CD4-positive, alpha-beta T cell (primary cell): Measurements from ENCODE around the gene ADAM10. TPM values are rescaled to one million over a fixed set of nuclear protein-coding genes. Genes with fewer than 3 reads are reported as not detected.

Source experiments
- ATAC-seq: fragments of 200-7000 bp; cut with Tn5 transposase; one replicate; pipeline ENCODE4 v1.10.0; 2022; ENCODE audit warnings: mild to moderate bottlenecking; ENCODE audit not compliant: poor library complexity
- CTCF ChIA-PET: fragments of 350-600 bp; sonication (Branson Sonifier 250); formaldehyde crosslinking; loops from one replicate; lab custom pipeline; 2021; ENCODE audit warnings: antibody characterized with exemption, inconsistent platforms; lab: Charles Lee
- POLR2A ChIA-PET: fragments of 350-600 bp; sonication (Branson Sonifier 250); formaldehyde crosslinking; loops from one replicate; lab custom pipeline; 2021; ENCODE audit warnings: antibody characterized with exemption, inconsistent platforms; lab: Charles Lee
- DNase-seq, 14 experiments: peaks; one replicate each; pipeline ENCODE4 v3.0.0-alpha.2; 2013 to 2020; ENCODE audit warnings: mixed read lengths in 2 of 14
- H3K27ac ChIP-seq, 2 donors: one replicate each; pipeline versions ENCODE4 v1.5.1 to v1.7.0; 2013; ENCODE audit warnings: low read length in 2 of 2, low read depth in 1 of 2, mild to moderate bottlenecking in 1 of 2
- H3K27me3 ChIP-seq, 2 experiments: 1 replicate in 1 of 2; 2 replicates in 1 of 2; pipeline versions ENCODE4 v1.6.1 to v1.7.0; 2013; ENCODE audit warnings: low read length in 2 of 2, control low read depth in 1 of 2, mild to moderate bottlenecking in 1 of 2, moderate library complexity in 1 of 2; ENCODE audit not compliant: insufficient read depth in 2 of 2, control insufficient read depth in 1 of 2
- H3K36me3 ChIP-seq: one replicate; pipeline ENCODE4 v1.6.1; 2013; ENCODE audit warnings: low read length, control low read depth; ENCODE audit not compliant: insufficient read depth
- H3K4me1 ChIP-seq: one replicate; pipeline ENCODE4 v1.6.1; 2013; ENCODE audit warnings: low read length, control low read depth; ENCODE audit not compliant: insufficient read depth
- H3K4me3 ChIP-seq: one replicate; pipeline ENCODE4 v1.5.1; 2013; ENCODE audit warnings: mild to moderate bottlenecking, low read length, moderate library complexity
- H3K9me3 ChIP-seq, 2 experiments: 1 replicate in 1 of 2; 2 replicates in 1 of 2; pipeline versions ENCODE4 v1.6.1 to v1.7.0; 2013; ENCODE audit warnings: low read length in 2 of 2, mild to moderate bottlenecking in 2 of 2, control low read depth in 1 of 2, moderate library complexity in 1 of 2; ENCODE audit not compliant: control insufficient read depth in 1 of 2, insufficient read depth in 1 of 2
- H3K27ac Mint-ChIP-seq: one replicate; pipeline ENCODE4 v1.8.0; 2020; ENCODE audit warnings: mixed read lengths
- H3K27me3 Mint-ChIP-seq: one replicate; pipeline ENCODE4 v1.8.0; 2021; ENCODE audit warnings: mixed read lengths
- H3K36me3 Mint-ChIP-seq: one replicate; pipeline ENCODE4 v1.8.0; 2021; ENCODE audit warnings: low read depth, mixed read lengths
- H3K4me1 Mint-ChIP-seq: one replicate; pipeline ENCODE4 v1.8.0; 2021; ENCODE audit warnings: low read depth, mixed read lengths
- H3K4me3 Mint-ChIP-seq: one replicate; pipeline ENCODE4 v1.8.0; 2020; ENCODE audit warnings: mild to moderate bottlenecking, mixed read lengths
- H3K9me3 Mint-ChIP-seq: one replicate; pipeline ENCODE4 v1.8.0; 2020; ENCODE audit warnings: mixed read lengths
- CTCF ChIP-seq: fragments of 200-600 bp; IDR thresholded peaks from one replicate; pipeline ENCODE4 v1.8.0; 2022; ENCODE audit warnings: antibody characterized with exemption, mild to moderate bottlenecking
- intact Hi-C, 2 experiments: fragments of 100-400 bp; cut with DNase I in 1 of 2; cut with micrococcal nuclease in 1 of 2; formaldehyde crosslinking; loops; one replicate each; pipeline versions ENCODE4 v1.15.1 to v1.9.0; 2023 to 2025; cut with DNase I, micrococcal nuclease
- total RNA-seq, 174 experiments: library from RNA in 2 of 174; stranded (reverse) in 2 of 174; gene quantifications; one replicate each; pipeline ENCODE4 v1.2.3 and lab custom pipeline; 2021 to 2026

ADAM10 gene
- total RNA-seq, 2 experiments from 2014 or later: 70.5 to 80.4 TPM

GRCh38 chr15:58595516-58596263 is 153.8 kb downstream of the ADAM10 start:
- peaks cover 4% of the 10 kb centered on the region for H3K4me1 Mint-ChIP-seq
- no peaks in the 10 kb centered on the region for H3K27me3 Mint-ChIP-seq
- H3K9me3 Mint-ChIP-seq: no peaks in the 10 kb centered on the region
- no peak overlapping the region for H3K27ac Mint-ChIP-seq
- Histone ChIP-seq H3K4me3 (no peak overlapping the region), H3K9me3 (no peaks in the 10 kb centered on the region), H3K27me3 (no peaks in the 10 kb centered on the region), H3K27ac (no peak overlapping the region), H3K36me3 (peaks cover 24% of the 10 kb centered on the region), H3K4me1 (no peaks in the 10 kb centered on the region)
- POLR2A ChIA-PET: no interaction called here
- H3K36me3 Mint-ChIP-seq: peaks cover 59% of the 10 kb centered on the region
- no peak for TF ChIP-seq CTCF
- CTCF ChIA-PET: no interaction called here
- intact Hi-C loops: no loop called here
- no peak for DNase-seq
- no peak for ATAC-seq
- no peak overlapping the region for H3K4me3 Mint-ChIP-seq

- no peak overlapping the region for H3K4me3 Mint-ChIP-seq
- ATAC-seq (no peak), DNase-seq (no peak)
- no peak for TF ChIP-seq CTCF
- Histone ChIP-seq H3K27me3 (no peaks in the 10 kb centered on the region), H3K9me3 (no peaks in the 10 kb centered on the region), H3K4me3 (no peak overlapping the region), H3K36me3 (peaks cover 24% of the 10 kb centered on the region), H3K27ac (no peak overlapping the region), H3K4me1 (no peaks in the 10 kb centered on the region)
- H3K27ac Mint-ChIP-seq: no peak overlapping the region
- no peaks in the 10 kb centered on the region for H3K9me3 Mint-ChIP-seq
- CTCF ChIA-PET: no interaction called here
- H3K36me3 Mint-ChIP-seq: peaks cover 55% of the 10 kb centered on the region
- intact Hi-C loops: no loop called here
- peaks cover 4% of the 10 kb centered on the region for H3K4me1 Mint-ChIP-seq
- POLR2A ChIA-PET: no interaction called here
- no peaks in the 10 kb centered on the region for H3K27me3 Mint-ChIP-seq
These were observed 154.6 kb downstream of the ADAM10 start for GRCh38 chr15:58594898-58595297.

GRCh38 chr15:58593870-58594269 is 155.6 kb downstream of the ADAM10 start:
- TF ChIP-seq CTCF: no peak
- no peak overlapping the region for H3K27ac Mint-ChIP-seq
- no peak overlapping the region for H3K4me3 Mint-ChIP-seq
- H3K4me1 Mint-ChIP-seq: peaks cover 4% of the 10 kb centered on the region
- H3K9me3 ChIP-seq: no peaks in the 10 kb centered on the region
- peaks cover 23% of the 10 kb centered on the region for H3K36me3 ChIP-seq
- no peaks in the 10 kb centered on the region for H3K27me3 ChIP-seq
- intact Hi-C loops: no loop called here
- no peak for DNase-seq
- no peak for ATAC-seq
- H3K9me3 Mint-ChIP-seq: no peaks in the 10 kb centered on the region
- CTCF ChIA-PET: no interaction called here
- H3K4me3 ChIP-seq: no peak overlapping the region
- no peaks in the 10 kb centered on the region for H3K4me1 ChIP-seq
- POLR2A ChIA-PET: no interaction called here
- peaks cover 46% of the 10 kb centered on the region for H3K36me3 Mint-ChIP-seq
- H3K27me3 Mint-ChIP-seq: no peaks in the 10 kb centered on the region
- no peak overlapping the region for H3K27ac ChIP-seq
